H1 (cell line): ENCODE data around the gene CHST1. TPM values are rescaled to one million over a fixed set of nuclear protein-coding genes. Genes with fewer than 3 reads are reported as not detected.

Source experiments
- BCL11A ChIP-seq, 2 experiments: IDR thresholded peaks; one replicate each; pipeline ENCODE4 v1.6.1; 2011; ENCODE audit warnings: low read depth in 2 of 2, low read length in 2 of 2, mild to moderate bottlenecking in 2 of 2
- CEBPB ChIP-seq: IDR thresholded peaks from 2 replicates; pipeline ENCODE4 v1.6.1; 2012; ENCODE audit warnings: low read depth, low read length
- EP300 ChIP-seq, 2 experiments: IDR thresholded peaks; 1 replicate in 1 of 2; 2 replicates in 1 of 2; pipeline ENCODE4 v1.6.1; 2011 to 2012; ENCODE audit warnings: low read depth in 2 of 2, low read length in 2 of 2, mild to moderate bottlenecking in 2 of 2, borderline replicate concordance in 1 of 2, inconsistent platforms in 1 of 2, moderate library complexity in 1 of 2
- EZH2 ChIP-seq: fragments of 200-600 bp; sonication (generic); IDR thresholded peaks from 2 replicates; pipeline ENCODE4 v1.7.1; 2012; ENCODE audit warnings: low read depth, mild to moderate bottlenecking, moderate library complexity, low read length, inconsistent platforms; ENCODE audit not compliant: severe bottlenecking
- KDM5A ChIP-seq: fragments of 200-600 bp; IDR thresholded peaks from 2 replicates; pipeline ENCODE4 v1.7.1; 2012; ENCODE audit warnings: mild to moderate bottlenecking, low read length, inconsistent platforms, mixed read lengths
- polyA plus RNA-seq, 7 experiments: library from polyadenylated mRNA; depleted of rRNA in 3 of 7; stranded (reverse) in 5 of 7; unstranded in 2 of 7; fragments of >200 nt in 5 of 7; fragments of 200-250 nt in 2 of 7; gene quantifications; 1 replicate in 5 of 7; 2 replicates in 1 of 7; 4 replicates in 1 of 7; pipeline versions ENCODE4 v1.2.1 to v1.2.3, GENCODE V29; 2011 to 2013; ENCODE audit warnings: missing spikeins in 2 of 7, mixed read lengths in 2 of 7
- total RNA-seq: library from RNA; stranded (reverse); fragmentation: NEBNext Ultra II Directional; extraction: Animal tissue kit (Norgen Biotek cat#: 25700); gene quantifications from 2 replicates; pipeline ENCODE4 v1.2.1, GENCODE V29; 2021
- TF ChIP-seq, protein P1 (sequence below): IDR thresholded peaks from 2 replicates; pipeline ENCODE4 v1.6.1; 2011; ENCODE audit warnings: low read depth, mild to moderate bottlenecking, low read length; ENCODE audit not compliant: insufficient read depth

The CHST1 gene
- total and polyA plus RNA-seq, 2 of the 8 experiments (the other 6 are each of a cell fraction or from before 2014, with no cell fraction given), result 1.6 to 3.8 TPM

DNA sequence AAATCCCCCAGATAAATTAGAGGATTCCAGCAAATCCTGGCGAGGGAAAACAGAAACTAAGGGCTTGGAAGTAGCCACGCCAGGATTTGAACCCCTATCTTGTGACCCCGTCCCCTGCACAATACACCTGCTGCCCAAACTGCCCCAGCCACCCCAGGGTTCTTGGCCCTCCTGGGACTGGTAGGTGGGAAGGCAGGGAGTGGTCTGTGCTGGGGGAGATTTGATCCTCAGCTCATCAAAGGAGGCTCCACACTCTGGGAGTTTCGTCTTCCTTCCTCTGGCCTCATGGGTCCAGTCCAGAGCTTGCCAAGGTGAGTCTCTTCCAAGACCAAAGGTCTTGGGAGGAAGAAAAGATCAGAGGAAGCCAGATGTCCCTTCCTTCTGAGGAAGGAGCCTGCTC lies 4.5 kb upstream of the CHST1 start (continued):
- TF ChIP-seq BCL11A (IDR thresholded peaks at IDR 0.05; ENCODE audit: low read depth in 2 of 2, low read length in 2 of 2), result no peak
- no peak for TF ChIP-seq EZH2
- TF ChIP-seq KDM5A, result no peak
- TF ChIP-seq EP300 (IDR thresholded peaks at IDR 0.05; ENCODE audit: borderline replicate concordance in 1 of 2, low read depth in 2 of 2, low read length in 2 of 2), result no peak
- TF ChIP-seq, protein P1, sequence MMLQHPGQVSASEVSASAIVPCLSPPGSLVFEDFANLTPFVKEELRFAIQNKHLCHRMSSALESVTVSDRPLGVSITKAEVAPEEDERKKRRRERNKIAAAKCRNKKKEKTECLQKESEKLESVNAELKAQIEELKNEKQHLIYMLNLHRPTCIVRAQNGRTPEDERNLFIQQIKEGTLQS, result no peak
- TF ChIP-seq CEBPB, result no peak
